Mesodermal cell (in vitro differentiated cells): Measurements from ENCODE around the gene FGGY.

ENCODE experiments used
- H3K27ac ChIP-seq: 2 replicates; pipeline ENCODE4 v1.7.0; 2013; ENCODE audit warnings: mild to moderate bottlenecking, low read depth, low read length, moderate library complexity; ENCODE audit not compliant: severe bottlenecking
- H3K36me3 ChIP-seq: 2 replicates; pipeline ENCODE4 v1.7.1; 2013; ENCODE audit warnings: mild to moderate bottlenecking, low read length, moderate library complexity; ENCODE audit not compliant: control insufficient read depth, insufficient read depth
- H3K4me1 ChIP-seq: one replicate; pipeline ENCODE4 v1.7.1; 2013; ENCODE audit warnings: mild to moderate bottlenecking, low read length; ENCODE audit not compliant: insufficient read depth, control insufficient read depth, poor library complexity, severe bottlenecking
- H3K4me3 ChIP-seq: 2 replicates; pipeline ENCODE4 v1.7.0; 2013; ENCODE audit warnings: low read length, control low read depth, mild to moderate bottlenecking; ENCODE audit not compliant: insufficient read depth, poor library complexity, severe bottlenecking; ENCODE audit errors: extremely low read depth
- H3K9me3 ChIP-seq: 2 replicates; pipeline ENCODE4 v1.7.1; 2013; ENCODE audit warnings: mild to moderate bottlenecking, low read length, moderate library complexity; ENCODE audit not compliant: control insufficient read depth
- WGBS, 2 experiments: methylation state at CpG; one replicate each; pipeline ENCODE4 v1.1.5; 2013; ENCODE audit warnings: missing lambda C conversion rate in 2 of 2; ENCODE audit not compliant: insufficient coverage in 2 of 2; 5-methylcytosine and 5-hydroxymethylcytosine counted together

Gene FGGY

DNA sequence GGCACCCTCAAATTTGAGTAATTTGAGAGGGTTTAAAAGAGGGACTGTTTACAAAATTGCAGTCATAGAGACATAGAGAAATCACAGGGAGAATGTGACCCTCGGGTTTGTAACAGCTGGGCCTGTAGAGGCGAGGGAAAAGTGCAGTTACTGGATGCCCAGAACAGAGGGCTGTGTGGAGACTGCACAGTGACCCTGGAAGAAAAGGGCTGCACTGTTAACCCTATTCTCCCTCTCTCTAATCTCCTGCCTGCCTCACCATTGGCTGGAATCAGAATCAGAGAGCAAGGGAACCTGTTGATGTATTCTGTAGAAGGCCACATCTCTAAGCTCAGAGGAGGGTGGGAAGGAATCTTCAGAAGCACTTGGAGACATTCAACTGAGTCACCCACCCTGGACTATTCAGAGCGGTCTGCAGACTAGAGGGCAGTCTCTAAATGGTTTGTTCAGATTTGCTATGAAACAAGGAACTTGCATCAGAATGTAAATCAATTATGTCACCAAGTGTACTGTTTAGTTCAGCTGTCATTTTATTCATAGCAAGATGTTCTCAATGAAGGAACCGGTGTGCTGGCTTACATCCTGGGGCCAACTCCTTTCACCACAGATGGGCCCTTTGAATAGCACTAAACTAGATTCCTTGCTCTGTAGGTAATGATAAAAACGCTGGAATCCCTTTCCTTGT lies 385.6 kb downstream of the FGGY start:
- WGBS, 2 experiments, result 88 to 91% methylated on average over 4 of the region's 5 CpGs
- H3K4me3 ChIP-seq, result no peak overlapping the region
- no peak overlapping the region for H3K27ac ChIP-seq
- H3K36me3 ChIP-seq, result no peaks in the 10 kb centered on the region
- no peaks in the 10 kb centered on the region for H3K9me3 ChIP-seq
- peaks cover 13% of the 10 kb centered on the region for H3K4me1 ChIP-seq

DNA sequence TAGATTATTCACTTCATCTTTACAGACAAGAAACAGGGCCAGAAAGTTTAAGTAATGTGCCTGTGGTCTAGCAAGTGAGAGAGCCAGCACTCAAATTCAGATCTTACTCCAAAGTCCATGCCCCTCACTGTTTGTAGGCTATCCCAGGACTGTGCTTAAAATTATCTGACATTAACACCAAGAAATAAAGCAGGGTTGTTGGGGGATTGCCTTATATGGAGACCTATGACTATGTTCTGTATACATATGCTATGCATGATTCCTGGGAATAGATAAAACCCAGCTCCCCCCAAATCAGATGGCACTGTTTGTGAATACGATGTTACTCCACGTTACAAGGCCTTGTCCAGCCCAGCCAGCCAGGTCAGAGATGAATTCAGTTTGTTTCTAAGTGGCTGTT lies 386.3 kb downstream of the FGGY start:
- H3K27ac ChIP-seq, result no peak overlapping the region
- peaks cover 7% of the 10 kb centered on the region for H3K4me1 ChIP-seq
- no peak overlapping the region for H3K4me3 ChIP-seq
- no peaks in the 10 kb centered on the region for H3K36me3 ChIP-seq
- WGBS, 2 experiments, result 94% methylated on average over 2 of the region's 2 CpGs; no CpG with 5 or more reads in 1 of the 2 experiments
- H3K9me3 ChIP-seq, result no peaks in the 10 kb centered on the region

DNA sequence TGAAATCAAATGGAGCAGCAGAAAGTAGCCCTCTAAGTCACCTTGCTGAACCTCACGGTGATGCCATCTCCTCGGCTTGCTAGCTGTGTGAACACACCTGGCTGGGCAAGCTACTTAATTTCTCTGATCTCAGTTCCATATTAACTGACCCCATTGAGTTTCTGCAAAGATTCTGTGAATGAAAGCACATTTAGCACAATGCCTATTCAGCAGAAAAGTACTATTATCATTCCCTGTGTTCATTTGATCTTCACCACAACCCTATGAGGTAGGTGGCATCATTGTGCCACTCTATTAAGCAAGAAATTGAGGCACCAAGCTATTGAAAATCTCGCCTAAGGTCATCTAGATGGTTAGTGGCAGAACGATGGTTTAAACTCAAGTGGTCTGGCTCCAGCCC lies 387.8 kb downstream of the FGGY start:
- Histone ChIP-seq H3K36me3 (no peaks in the 10 kb centered on the region), H3K4me3 (no peak overlapping the region)
- 90 to 96% methylated on average over 4 of the region's 4 CpGs for WGBS, 2 experiments

DNA sequence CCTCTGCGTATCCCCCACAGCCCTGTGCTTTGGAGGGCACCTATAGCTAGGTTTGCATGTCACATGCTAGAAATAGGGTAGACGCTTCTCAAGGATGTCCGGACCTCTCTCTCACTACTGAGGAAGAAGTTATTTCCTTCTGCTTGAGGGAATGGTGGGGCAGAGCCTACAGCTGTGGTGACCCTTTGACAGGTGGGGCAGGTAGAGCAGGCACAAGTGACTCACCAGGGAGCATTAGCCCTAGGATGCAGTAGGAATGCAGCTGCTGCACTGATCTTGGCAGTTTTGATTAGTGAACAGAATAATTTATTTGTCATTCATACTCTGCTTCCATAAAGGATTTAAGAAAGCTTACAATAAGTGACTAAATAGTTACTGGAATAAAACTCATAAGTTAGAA lies 388.2 kb downstream of the FGGY start:
- H3K9me3 ChIP-seq, result no peaks in the 10 kb centered on the region
- no peaks in the 10 kb centered on the region for H3K36me3 ChIP-seq
- H3K4me1 ChIP-seq, result no peaks in the 10 kb centered on the region
- no peak overlapping the region for H3K4me3 ChIP-seq
- H3K27ac ChIP-seq, result no peak overlapping the region
- WGBS, 2 experiments, result 100% methylated on average over 1 of the region's 3 CpGs

More for the DNA sequence above, 387.8 kb downstream of the FGGY start:
- no peaks in the 10 kb centered on the region for H3K9me3 ChIP-seq
- no peak overlapping the region for H3K27ac ChIP-seq
- H3K4me1 ChIP-seq, result no peaks in the 10 kb centered on the region

DNA sequence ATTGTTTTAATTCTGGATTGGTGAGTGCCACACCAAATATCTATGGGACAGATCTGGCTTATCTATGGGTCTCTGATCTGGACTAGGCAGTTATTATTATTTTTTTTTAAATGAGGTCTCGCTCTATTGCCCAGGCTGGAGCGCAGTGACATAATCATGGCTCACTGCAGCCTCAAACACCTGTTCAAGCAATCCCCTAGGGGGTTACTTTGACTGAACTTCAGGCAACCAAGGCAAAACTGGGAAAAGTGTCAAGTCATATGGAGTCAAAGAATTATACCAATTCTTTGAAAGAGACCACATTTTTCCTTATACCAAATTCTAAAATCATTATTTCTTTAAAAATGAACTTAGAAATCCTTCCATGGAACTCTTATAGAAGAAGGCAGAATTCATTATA lies 388.8 kb downstream of the FGGY start:
- Histone ChIP-seq H3K4me1 (no peaks in the 10 kb centered on the region), H3K27ac (no peak overlapping the region), H3K4me3 (no peak overlapping the region), H3K9me3 (no peaks in the 10 kb centered on the region), H3K36me3 (no peaks in the 10 kb centered on the region)
- WGBS, 2 experiments, result 80% methylated on average over 2 of the region's 2 CpGs; no CpG with 5 or more reads in 1 of the 2 experiments

DNA sequence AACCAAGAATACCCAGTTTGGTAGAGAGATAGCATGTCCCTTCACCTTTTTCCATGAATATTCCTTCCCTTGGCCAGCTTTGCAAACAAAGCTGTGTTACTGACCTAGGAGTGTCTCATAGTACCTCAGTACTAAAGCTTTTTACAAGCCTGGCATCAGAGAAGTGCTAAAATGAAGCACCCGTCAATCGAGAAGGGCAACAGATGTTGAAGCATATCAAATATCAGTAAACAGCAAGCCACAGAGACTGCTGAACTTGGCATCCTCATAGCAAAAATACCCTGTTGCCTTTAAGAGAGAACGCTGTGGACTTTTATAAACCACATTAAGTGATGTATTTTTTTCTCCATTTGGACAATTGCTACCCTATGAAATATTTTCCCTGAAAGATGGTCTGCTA lies 389.3 kb downstream of the FGGY start:
- WGBS, 2 experiments, result 82 to 100% methylated on average over 2 to 3 of the region's 3 CpGs
- Histone ChIP-seq H3K4me3 (no peak overlapping the region), H3K4me1 (no peaks in the 10 kb centered on the region), H3K27ac (no peak overlapping the region), H3K9me3 (no peaks in the 10 kb centered on the region), H3K36me3 (no peaks in the 10 kb centered on the region)

DNA sequence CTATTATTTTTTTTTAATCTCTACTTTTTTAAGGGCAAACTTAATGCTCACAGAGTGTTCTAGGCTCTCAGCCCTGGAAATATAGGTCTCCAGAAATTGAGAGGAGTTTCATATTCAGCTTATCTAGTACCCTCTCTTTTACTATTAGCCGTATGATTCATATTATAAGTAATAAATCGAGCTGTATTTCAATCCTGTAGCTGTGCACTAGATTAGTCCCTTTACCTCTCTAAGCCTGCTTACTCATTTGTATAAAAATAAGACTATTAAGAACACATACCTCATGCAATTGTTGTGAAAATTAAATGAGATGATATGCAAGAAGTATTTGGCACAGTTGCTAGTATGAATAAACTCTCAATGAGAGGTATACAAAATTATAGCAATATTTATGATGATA lies 389.7 kb downstream of the FGGY start:
- Histone ChIP-seq H3K27ac (no peak overlapping the region), H3K4me1 (no peaks in the 10 kb centered on the region), H3K36me3 (no peaks in the 10 kb centered on the region), H3K4me3 (no peak overlapping the region), H3K9me3 (no peaks in the 10 kb centered on the region)
- no CpG with 5 or more reads among the region's 2 CpGs for WGBS, 2 experiments

DNA sequence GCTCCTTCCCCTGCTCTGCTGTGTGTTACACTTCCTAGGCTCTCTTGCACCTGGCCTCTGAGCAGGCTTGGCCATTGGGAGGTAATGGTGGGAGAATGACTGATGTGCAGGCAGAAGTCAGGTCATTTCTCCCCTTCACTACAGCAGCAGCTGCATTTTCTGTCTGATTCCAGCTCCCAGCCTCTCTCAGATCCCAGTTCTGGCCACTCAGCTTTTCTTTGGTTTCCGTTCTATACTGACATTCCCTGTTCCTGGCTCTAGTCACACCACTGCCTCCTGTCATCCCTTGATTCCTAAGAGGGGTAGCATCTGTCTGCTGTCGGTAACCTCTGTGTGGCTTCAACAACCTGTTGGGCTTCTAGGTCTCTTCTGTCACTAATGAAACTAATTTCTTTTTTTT lies 390.2 kb downstream of the FGGY start:
- WGBS, 2 experiments, result 86 to 100% methylated on average over 1 to 2 of the region's 2 CpGs
- Histone ChIP-seq H3K27ac (no peak overlapping the region), H3K4me3 (no peak overlapping the region), H3K36me3 (no peaks in the 10 kb centered on the region), H3K9me3 (no peaks in the 10 kb centered on the region), H3K4me1 (no peaks in the 10 kb centered on the region)

DNA sequence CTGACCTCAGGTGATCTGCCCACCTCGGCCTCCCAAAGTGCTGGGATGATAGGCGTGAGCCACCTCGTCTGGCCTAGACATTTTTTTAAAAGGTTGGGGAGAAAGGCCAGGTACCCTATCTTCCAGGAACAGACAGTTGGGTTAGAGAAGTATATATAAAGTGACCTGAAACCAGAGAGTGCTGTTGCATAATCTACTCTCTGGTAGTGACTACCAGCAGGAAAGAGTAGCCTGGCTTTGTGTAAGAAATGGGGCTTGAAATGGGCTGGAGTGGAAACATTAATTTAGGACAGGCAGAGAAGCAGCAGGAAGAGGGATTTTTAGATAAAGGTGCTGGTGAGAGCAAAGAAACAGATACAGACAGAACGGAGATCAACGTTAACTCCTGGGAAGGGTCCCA lies 392.1 kb downstream of the FGGY start:
- 87 to 95% methylated on average over 4 to 5 of the region's 5 CpGs for WGBS, 2 experiments
- Histone ChIP-seq H3K27ac (no peak overlapping the region), H3K4me3 (no peak overlapping the region)

DNA sequence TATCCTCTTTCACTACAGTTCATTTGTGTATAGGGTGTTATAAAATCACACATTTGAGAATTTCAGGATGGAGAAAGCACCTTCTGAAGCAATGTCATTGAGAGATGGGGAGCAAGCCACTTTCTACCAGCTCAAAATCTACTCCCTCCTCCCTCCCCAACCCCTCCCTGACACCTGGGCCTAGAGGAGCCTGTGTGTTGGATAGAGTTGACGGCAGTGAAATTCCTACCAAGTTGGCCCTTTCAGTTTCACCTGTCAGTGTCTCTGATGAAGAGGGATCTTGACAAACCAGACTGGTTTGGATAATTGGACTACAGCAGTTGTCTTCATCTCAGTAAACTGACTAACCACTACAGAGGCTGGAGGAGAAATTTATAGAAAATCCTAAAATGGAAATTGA lies 392.8 kb downstream of the FGGY start:
- Histone ChIP-seq H3K36me3 (no peaks in the 10 kb centered on the region), H3K9me3 (no peaks in the 10 kb centered on the region), H3K4me3 (no peak overlapping the region), H3K27ac (no peak overlapping the region), H3K4me1 (no peaks in the 10 kb centered on the region)
- 100% methylated on average over 1 of the region's 1 CpG; no CpG with 5 or more reads in 1 of the 2 experiments for WGBS, 2 experiments

More for the DNA sequence above, 392.1 kb downstream of the FGGY start:
- Histone ChIP-seq H3K36me3 (no peaks in the 10 kb centered on the region), H3K9me3 (no peaks in the 10 kb centered on the region), H3K4me1 (no peaks in the 10 kb centered on the region)

DNA sequence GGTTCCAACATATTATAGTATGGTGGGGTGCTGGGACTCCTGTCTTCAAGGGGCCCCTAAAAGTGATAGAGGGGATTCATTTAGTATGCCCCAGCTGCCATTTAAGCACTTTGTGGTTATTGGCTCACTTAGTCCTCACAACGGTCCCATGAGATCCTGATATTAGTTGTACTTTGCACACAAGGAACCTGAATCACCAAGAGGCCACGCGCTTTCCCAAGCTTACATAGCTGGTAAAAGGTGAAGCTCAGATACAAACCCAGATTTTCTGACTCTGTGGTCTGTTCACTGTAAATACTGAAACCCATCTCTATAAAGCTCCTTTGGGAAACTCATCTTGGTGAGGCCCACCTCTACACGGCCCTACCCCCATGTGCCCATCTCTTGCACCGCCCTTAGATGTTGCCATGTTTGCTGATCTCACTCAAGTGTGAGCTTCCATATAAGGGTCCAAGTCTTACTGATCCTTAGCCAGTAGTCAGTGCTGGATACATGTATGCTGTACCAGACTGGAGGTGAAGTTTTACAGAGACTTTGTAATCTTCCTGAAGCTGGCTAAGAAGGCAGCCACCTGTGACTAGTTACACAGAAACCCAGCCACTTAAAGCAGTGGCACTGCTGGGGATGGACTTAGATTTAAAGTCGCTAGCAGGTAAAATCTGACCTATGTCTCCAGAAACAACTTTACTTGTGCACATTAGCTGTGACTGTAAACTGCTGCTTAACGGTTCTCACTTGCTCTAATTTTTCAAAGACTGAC lies 393.5 kb downstream of the FGGY start:
- WGBS, 2 experiments, result 94 to 98% methylated on average over 7 of the region's 7 CpGs
- Histone ChIP-seq H3K9me3 (no peaks in the 10 kb centered on the region), H3K36me3 (no peaks in the 10 kb centered on the region), H3K4me1 (no peaks in the 10 kb centered on the region), H3K4me3 (no peak overlapping the region), H3K27ac (no peak overlapping the region)
